ENCODE measurements around the gene ATP9B.

The ATP9B gene

GRCh38 chr18:79365701-79366100 lies 296.5 kb downstream of the ATP9B start:
- no peak for TF ChIP-seq CTCF (IDR thresholded peaks at IDR 0.05; ENCODE audit: borderline replicate concordance, insufficient read depth, low read depth, low read length)
- no peak overlapping the region for H3K4me3 ChIP-seq (ENCODE audit: low read depth, low read length)

- H3K4me3 ChIP-seq (ENCODE audit: low read depth, low read length), result no peak overlapping the region
- no peak for TF ChIP-seq CTCF (IDR thresholded peaks at IDR 0.05; ENCODE audit: borderline replicate concordance, insufficient read depth, low read depth, low read length)
Observed at GRCh38 chr18:79366177-79367094, 297.2 kb downstream of the ATP9B start.

- TF ChIP-seq CTCF (IDR thresholded peaks at IDR 0.05; ENCODE audit: borderline replicate concordance, insufficient read depth, low read depth, low read length), result no peak
Observed at GRCh38 chr18:79367480-79367879, 298.3 kb downstream of the ATP9B start.

GRCh38 chr18:79367989-79368388 lies 298.8 kb downstream of the ATP9B start:
- no peak overlapping the region for H3K4me3 ChIP-seq (ENCODE audit: low read depth, low read length)
- no peak for TF ChIP-seq CTCF (IDR thresholded peaks at IDR 0.05; ENCODE audit: borderline replicate concordance, insufficient read depth, low read depth, low read length)

More at GRCh38 chr18:79367480-79367879, 298.3 kb downstream of the ATP9B start:
- H3K4me3 ChIP-seq (ENCODE audit: low read depth, low read length), result no peak overlapping the region

- no peak for TF ChIP-seq CTCF (IDR thresholded peaks at IDR 0.05; ENCODE audit: borderline replicate concordance, insufficient read depth, low read depth, low read length)
- no peak overlapping the region for H3K4me3 ChIP-seq (ENCODE audit: low read depth, low read length)
Observed at GRCh38 chr18:79368681-79369080, 299.5 kb downstream of the ATP9B start.

GRCh38 chr18:79371561-79372121 lies 302.4 kb downstream of the ATP9B start:
- no peak for TF ChIP-seq CTCF (IDR thresholded peaks at IDR 0.05; ENCODE audit: borderline replicate concordance, insufficient read depth, low read depth, low read length)
- H3K4me3 ChIP-seq (ENCODE audit: low read depth, low read length), result no peak overlapping the region

GRCh38 chr18:79372461-79372860 lies 303.3 kb downstream of the ATP9B start:
- no peak for TF ChIP-seq CTCF (IDR thresholded peaks at IDR 0.05; ENCODE audit: borderline replicate concordance, insufficient read depth, low read depth, low read length)

More at GRCh38 chr18:79372461-79372860, 303.3 kb downstream of the ATP9B start:
- H3K4me3 ChIP-seq (ENCODE audit: low read depth, low read length), result no peak overlapping the region
